ENCODE measurements around the gene CRYZL1.
A peak's percentile ranks its signal among the peaks of the same experiment; 100 is the strongest.
"Not testable (repeated sequence)": the region's sequence is repeated elsewhere in the genome, so short reads cannot be mapped to it uniquely, and the experiment has no call there.

Gene CRYZL1

DNA sequence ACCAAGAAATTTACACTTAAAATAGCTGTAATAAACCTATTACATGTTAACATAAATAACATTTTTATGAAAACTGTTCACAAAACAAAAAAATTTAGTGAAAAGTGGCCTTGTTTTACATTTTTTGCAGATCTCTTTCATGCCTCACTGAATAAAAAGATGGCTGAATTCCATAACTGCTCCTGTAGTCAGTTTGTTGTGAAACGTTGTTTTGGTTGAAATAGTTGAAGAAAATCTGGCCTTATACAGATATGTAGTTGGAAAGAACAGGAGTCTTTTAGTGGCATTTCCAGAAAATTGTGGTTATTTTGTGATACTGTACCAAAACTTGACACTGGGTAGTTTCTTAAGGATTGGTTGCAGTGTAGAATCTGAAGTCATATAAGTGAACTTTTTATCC lies 18.9 kb upstream of the CRYZL1 start:
- no peak for DNase-seq

GRCh38 chr21:33659568-33659949 lies 18.0 kb upstream of the CRYZL1 start:
- no peak for DNase-seq

DNA sequence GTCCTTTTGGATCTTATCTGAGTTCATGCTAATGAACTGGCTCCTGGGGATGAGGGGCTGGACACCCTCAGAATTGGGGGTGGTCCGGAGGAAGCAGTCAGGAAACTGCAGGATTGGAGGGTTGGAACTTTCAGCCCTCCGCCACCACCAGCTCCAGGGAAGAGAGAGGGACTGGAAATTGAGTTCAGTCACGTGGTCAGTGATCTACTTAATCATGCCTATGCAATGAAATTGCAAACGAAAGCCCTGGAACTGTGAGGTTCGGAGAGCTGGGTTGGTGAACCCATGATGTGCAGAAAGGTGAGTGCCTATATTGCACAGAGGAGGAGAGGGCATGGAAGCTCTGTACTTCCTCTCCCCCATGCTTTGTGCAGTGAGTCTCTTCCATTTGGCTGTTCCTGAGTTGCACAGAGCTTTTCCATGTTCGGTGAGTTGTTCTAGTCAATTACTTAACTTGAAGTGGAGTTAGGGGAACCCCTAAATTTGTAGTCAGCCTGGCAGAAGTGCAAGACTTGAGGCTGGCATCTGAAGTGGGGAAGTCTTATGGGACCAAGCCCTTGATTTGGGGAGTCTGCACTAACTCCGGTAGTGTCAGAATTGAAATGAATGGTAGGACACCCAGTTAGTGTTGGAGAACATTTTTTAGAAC lies 17.5 kb upstream of the CRYZL1 start:
- DNase-seq, result no peak

DNA sequence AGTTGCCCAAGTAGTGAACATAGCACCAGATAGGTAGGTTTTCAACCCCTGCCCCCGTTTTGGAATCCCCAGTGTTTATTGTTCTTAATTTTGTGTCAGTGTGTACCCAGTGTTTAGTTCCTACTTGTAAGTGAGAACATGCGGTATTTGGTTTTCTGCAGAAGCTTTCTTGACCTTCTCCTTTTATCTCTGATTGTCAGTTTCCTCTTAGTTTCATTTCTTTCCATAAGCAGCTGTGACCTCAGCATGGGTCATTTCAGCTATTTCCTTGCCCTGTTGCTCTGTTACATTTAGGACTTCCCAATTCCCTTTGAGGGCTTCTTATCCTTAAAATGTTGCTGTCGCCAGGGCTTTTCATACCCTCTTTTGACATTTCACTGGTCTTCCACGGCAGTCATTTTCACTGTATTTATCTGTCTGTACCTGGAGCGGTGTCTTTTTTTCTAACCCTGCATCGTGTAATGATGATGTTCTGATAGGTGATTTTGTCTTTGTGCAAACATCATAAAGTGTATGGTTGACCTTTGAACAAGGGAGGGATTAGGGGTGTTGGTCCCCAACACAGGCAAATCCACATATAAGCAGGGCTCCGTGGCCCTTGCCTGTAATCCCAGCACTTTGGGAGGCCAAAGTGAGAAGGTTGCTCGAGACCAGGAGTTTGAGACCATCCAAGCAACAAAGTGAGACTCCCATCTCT lies 15.7 kb upstream of the CRYZL1 start:
- DNase-seq, result no peak

DNA sequence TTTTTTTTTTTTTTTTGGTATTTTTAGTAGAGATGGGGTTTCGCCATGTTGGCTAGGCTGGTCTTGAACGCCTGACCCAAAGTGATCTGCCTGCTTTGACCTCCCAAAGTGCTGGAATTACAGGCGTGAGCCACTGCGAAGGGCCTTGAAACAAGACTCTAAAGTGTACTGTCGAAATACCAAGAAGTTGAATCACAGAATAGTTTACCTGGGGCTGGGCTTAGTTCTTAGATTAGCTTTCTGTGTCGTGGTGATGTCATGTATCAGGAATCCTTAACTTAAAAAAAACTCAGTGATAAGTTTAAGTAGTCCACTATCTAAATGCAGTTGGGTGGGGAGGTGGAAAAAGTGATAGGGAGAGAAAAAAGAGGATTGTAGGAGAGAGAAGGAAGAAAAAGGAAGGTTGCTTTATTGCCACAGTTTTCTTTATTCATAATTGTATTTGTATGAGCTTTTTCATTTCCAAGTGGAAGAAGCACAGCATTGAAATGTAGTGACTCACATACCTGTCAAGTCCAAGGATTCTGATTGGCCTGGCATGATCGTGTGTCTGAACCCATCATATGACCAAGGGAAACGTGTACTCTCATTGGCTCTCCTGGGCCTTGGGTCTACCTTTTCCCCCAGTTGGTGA lies 14.2 kb upstream of the CRYZL1 start:
- DNase-seq, result no peak

DNA sequence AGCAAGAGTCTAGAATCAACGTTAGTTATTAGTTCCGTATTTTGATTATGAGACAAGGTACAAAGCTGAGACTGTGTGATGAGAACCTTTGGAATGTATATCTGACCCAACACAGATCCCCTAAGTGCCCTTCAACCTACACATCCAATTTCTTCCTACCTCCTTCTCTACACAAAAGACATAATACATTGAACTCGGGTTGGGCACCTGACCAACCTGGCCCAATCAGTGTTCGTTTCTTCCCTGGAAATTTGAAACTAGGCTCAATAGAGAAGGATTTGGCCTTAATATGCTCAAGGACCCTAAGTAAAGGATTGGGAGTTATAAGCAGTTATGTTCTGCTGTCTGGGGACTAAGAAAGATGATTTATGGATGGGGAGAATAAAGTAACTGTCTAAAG lies 12.9 kb upstream of the CRYZL1 start:
- no peak for DNase-seq

DNA sequence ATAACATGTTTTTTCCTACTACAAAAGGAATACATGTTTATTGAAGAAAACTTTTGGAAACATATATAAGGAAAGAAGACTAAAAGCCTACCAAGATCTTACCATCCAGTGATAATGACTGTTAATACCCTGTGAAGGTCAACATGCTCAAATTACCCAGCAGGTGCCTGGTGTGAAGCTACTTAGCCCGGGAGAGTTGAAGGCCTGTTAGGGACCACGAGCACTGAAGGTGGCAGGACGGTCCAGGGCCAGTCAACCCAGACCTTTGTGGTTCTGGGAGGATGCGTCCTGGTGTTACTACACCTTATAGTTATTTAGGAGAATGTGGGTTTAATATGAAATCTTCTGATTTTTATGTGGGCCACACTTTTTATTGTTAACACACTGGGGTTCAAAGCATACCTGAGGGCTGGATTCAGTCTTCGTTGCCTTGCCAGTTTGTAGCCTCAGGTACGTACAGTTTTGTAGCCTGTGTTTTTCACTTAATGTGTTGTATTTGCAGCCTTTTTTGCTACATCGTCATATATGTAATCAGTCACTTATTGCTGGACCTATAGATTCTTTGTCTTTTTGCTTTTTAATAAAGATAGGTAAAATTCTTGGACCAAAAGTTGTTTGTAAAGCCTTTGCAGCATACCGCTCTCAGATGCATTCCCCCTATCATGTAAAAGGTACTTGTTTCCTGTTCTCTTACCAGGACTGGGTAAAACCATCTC lies 10.6 kb upstream of the CRYZL1 start:
- DNase-seq, result peak; percentile 14

GRCh38 chr21:33650929-33651509 lies 9.5 kb upstream of the CRYZL1 start:
- no peak for DNase-seq

DNA sequence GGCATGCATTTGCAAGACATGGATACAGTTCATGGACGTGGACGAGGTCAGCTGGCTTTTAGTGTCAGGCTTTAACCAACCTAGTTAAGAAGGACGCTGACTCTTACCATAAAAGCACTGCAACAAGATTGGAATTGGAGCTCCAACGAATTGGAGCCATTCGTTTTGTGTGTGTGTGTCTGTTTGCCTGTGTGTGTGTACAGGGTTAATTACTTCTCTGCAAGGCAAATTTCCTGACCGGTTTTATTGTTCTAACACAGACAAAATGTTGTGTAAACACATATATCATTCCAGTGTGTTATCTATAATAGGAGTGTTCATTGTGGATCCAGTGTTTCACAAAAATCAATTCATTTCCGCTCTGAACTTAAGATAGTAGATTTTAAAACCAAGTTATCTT lies 8.7 kb upstream of the CRYZL1 start:
- no peak for DNase-seq

GRCh38 chr21:33648555-33648954 lies 7.0 kb upstream of the CRYZL1 start:
- no peak for DNase-seq

DNA sequence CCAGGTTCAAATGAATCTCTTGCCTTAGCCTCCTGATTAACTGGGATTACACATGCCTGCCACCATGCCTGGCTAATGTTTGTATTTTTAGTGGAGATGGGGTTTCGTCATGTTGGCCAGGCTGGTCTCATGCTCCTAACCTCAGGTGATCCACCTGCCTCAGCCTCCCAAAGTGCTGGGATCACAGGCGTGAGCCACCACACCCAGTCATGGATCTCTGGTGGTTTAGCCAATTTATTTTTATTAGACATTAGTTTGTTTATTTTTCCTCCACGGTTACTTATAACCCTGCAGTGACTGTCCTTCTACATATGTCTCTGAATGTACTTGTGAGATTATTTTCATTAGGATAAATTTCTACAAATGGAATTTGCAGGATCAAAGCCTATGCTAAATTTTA lies 6.0 kb upstream of the CRYZL1 start:
- DNase-seq, result no peak

GRCh38 chr21:33645730-33646129 lies 4.2 kb upstream of the CRYZL1 start:
- no peak for DNase-seq

DNA sequence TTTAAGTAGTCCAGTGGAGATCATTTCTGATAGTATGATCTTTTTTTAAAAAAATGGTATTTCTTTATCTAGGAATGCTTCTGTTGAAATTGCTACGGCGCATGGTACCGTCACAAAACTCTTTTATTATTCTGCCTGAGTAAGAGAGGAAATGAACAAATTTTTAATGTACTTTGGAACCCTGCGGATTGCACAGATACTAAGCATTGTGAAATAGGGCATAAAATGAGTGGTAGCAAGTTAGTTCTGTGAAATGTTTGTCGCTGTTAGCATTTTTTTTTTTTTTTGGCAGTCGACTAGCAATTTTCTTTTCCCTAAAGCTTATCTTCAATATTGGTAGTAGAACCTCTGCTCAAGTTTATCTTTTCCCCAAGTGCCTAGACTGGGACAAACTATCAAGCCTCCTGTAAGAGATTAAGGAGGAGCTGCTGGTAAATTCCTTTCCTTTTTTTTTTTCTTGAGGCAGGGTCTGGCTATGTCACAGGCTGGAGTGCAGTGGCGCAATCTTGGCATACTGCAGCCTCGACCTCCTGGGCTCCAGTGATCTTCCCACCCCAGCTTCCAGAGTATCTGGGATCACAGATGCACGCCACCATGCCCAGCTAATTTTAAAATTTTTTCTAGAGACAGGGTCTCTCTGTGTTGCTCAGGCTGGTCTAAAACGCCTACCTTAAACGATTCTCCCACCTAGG lies 3.0 kb upstream of the CRYZL1 start:
- no peak for DNase-seq

DNA sequence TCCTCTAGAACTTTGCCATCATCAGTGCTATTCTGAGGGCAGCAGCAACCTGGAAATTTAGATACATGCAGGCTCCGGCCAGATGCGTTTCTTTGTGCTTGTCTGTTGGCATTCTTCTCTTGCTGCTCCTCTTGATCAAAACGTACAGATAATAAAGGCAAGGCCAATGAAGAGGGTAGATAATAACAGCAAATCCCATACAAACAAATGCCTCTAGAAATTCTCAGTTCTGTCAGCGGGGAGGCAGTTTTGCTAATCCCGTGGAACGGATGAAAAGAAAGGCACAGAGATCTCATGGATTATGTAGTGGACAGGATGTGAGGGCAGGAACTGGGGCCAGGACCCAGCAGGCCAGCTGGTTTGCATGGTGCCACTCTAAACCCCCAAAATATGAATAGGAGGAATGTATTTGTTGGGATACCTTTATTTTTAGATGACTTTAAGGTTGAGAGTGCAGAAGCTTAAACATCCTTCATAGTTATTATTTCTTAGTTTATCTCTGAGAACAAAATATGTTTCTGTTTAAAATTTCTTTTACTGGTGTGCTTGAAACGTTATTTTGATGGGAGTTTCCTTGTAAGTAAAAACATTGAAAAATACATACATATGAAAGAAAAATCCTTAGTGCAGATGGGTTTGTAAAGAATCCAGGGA lies 2.2 kb upstream of the CRYZL1 start:
- DNase-seq, result no peak

DNA sequence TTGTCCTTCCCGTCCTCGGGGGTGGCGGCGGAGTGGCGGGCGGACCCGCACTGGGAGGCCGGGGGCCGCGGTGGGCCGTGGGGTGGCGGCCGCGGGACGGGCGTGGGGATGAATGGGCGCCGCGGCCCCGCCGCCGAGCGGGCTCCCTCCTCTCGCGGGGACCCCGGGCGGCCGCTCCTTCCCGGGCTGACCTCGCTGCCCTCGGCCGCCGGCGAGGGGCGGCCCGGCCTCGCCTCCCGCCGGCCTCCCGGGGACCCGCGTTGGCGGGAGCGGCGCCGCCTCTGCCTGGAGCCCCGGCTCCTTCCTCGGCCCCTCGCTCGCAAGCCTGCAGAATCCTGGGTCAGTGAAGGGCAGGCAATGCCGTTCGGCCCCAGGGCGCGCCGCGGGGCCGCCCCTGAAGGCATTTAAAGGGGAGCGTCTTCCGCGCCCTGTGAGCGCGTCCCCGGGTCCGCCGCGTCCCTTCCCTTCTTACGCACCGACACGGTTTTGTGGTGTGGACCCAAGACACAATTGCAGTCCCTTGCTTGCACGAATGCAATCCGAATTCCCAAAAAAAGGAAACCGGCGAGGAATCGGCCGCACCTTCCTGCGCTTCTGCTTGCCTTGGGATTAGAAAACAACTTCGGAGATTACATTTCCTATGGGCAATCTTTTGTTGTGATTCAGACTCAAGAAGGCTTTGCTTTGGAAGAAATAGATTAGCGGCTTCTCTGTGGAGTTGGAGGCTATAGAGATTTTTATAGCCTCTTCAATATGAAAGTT lies 1.5 kb upstream of the CRYZL1 start:
- no peak for DNase-seq

DNA sequence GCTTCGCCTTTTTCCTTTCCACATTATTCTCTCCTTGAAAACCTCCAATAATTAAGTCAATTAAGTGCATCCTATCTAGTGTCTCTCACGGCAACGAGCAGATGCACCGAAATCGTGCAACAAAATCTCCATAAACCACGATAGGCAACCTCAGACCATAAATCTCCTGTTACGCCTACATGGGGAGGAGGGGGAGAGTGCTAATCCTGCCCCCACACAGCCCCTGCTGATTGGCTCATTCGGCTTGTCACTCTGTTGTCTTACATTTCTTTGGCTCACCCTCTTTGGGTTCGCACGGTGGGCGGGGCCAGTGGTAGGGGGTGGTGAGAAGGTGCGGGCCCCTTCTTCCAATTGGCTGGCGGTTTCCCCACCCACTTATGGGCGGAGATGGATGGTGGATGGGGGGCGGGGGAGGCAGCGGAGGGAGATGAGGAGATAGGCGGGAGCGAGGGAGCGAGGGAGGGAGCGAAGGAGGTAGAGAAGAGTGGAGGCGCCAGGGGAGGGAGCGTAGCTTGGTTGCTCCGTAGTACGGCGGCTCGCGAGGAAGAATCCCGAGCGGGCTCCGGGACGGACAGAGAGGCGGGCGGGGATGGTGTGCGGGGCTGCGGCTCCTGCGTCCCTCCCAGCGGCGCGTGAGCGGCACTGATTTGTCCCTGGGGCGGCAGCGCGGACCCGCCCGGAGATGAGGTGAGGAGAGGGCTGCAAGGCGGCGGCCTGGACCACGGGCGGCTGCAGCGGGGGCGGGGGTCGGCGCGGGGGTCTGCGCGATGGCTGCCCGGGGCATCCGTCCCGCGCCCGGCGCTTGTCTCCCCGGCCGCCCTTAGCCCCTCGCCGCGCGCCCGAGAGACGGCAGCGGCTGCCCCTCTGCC lies 720 bp upstream of the CRYZL1 start, which contains the start of gene ITSN1:
ITSN1 (plus strand) TSS at position 475 of the 869 bp plus-strand sequence. CDS start 76,328 bp downstream, outside the sequence.
- peak; percentile 98 for DNase-seq

GRCh38 chr21:33640697-33641351 lies 717 bp downstream of the CRYZL1 start:
- DNase-seq, result no peak

DNA sequence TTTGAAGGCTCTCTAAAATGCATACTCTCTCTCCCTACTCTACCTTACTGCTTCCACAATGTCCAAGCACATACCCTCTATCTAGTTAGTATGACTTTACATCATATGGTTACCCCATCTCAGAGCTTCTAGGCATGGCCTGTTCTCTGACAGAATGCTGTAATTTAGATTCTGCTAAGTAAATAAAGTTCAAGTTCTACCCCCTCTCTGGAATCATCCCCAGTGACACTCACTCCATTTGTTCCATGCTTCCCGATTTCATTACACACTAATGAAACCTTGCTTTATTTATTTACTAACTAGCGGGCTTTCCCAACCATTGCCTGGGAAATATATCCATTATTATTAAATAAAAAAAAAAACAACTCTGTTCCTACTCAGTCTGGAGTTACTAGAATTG lies 7.3 kb downstream of the CRYZL1 start:
- no peak for DNase-seq

DNA sequence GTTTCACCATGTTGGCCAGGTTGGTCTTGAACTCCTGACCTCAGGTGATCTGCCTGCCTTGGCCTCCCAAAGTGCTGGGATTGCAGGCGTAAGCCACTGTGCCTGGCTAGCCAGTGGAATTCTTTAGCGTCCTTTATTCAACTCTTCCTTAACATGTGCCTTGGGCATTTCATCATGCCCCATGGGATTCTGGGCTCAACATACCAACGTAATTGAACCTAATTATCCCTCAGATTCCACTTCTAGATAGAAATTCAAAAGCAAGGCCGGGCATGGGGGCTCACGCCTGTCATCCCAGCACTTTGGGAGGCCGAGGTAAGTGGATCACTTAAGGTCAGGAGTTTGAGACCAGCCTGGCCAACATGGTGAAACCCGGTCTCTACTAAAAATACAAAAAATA lies 15.4 kb downstream of the CRYZL1 start:
- not testable (repeated sequence) for DNase-seq

- DNase-seq, result no peak
Measured at GRCh38 chr21:33622253-33622652, 19.3 kb downstream of the CRYZL1 start.

Data from NCI-H2029 treated with DMSO at 0.1 percent for 48 hours (cell line).